Measurements from ENCODE around the gene COL4A3. TPM values are rescaled to one million over a fixed set of nuclear protein-coding genes. Genes with fewer than 3 reads are reported as not detected.

The COL4A3 gene
- total RNA-seq, 1 donor from 2014 or later: 33.6 TPM

DNA sequence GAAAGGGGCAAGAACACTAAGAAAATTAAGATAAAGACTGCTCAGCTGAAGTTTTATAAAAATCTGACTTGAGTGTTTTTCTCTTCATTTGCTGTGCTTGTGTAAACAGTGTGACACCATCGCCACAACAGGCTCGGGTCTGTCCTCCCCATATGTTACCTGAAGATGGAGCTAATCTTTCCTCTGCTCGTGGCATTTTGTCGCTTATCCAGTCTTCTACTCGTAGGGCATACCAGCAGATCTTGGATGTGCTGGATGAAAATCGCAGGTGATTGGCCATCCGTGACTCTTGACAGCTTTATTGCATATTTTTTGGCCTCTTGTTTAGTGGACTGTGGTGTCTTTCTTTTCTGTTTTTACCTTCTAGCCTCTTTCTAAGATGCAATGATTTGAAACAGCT, 182.7 kb downstream of the COL4A3 start:
- Histone ChIP-seq H3K4me1 (no peaks in the 10 kb centered on the region), H3K36me3 (peaks cover 32% of the 10 kb centered on the region), H3K27ac (no peak overlapping the region), H3K27me3 (ENCODE audit: low read depth) (no peaks in the 10 kb centered on the region), H3K4me3 (no peak overlapping the region), H3K9me3 (no peaks in the 10 kb centered on the region)
- TF ChIP-seq CTCF (IDR thresholded peaks at IDR 0.05): no peak
- intact Hi-C loops (cut with DNase I): no loop called here
- DNase-seq (no peak), ATAC-seq (no peak)

GRCh38 chr2:227348324-227348723, 183.9 kb downstream of the COL4A3 start:
- intact Hi-C loops (cut with DNase I): no loop called here

GRCh38 chr2:227349989-227350612, 185.7 kb downstream of the COL4A3 start:
- H3K4me3 ChIP-seq: no peak overlapping the region
- H3K9me3 ChIP-seq: no peaks in the 10 kb centered on the region
- DNase-seq (no peak), ATAC-seq (no peak)
- intact Hi-C loops (cut with DNase I): no loop called here
- no peak for TF ChIP-seq CTCF (IDR thresholded peaks at IDR 0.05)
- peaks cover 37% of the 10 kb centered on the region for H3K36me3 ChIP-seq
- no peak overlapping the region for H3K27ac ChIP-seq
- no peaks in the 10 kb centered on the region for H3K27me3 ChIP-seq (ENCODE audit: low read depth)
- no peaks in the 10 kb centered on the region for H3K4me1 ChIP-seq

More at GRCh38 chr2:227348324-227348723, 183.9 kb downstream of the COL4A3 start:
- DNase-seq: no peak
- Histone ChIP-seq H3K4me1 (no peaks in the 10 kb centered on the region), H3K27ac (no peak overlapping the region), H3K9me3 (no peaks in the 10 kb centered on the region), H3K4me3 (no peak overlapping the region), H3K27me3 (ENCODE audit: low read depth) (no peaks in the 10 kb centered on the region), H3K36me3 (peaks cover 28% of the 10 kb centered on the region)
- no peak for ATAC-seq
- TF ChIP-seq CTCF (IDR thresholded peaks at IDR 0.05): no peak

GRCh38 chr2:227351639-227352038, 187.2 kb downstream of the COL4A3 start:
- no peak for ATAC-seq
- peaks cover 50% of the 10 kb centered on the region for H3K36me3 ChIP-seq
- H3K27me3 ChIP-seq (ENCODE audit: low read depth): no peaks in the 10 kb centered on the region
- no peaks in the 10 kb centered on the region for H3K9me3 ChIP-seq
- intact Hi-C loops (cut with DNase I): no loop called here
- H3K4me1 ChIP-seq: no peaks in the 10 kb centered on the region
- H3K27ac ChIP-seq: no peak overlapping the region
- no peak for DNase-seq
- no peak for TF ChIP-seq CTCF (IDR thresholded peaks at IDR 0.05)
- H3K4me3 ChIP-seq: no peak overlapping the region

- intact Hi-C loops (cut with DNase I): no loop called here
- no peak for TF ChIP-seq CTCF (IDR thresholded peaks at IDR 0.05)
- no peaks in the 10 kb centered on the region for H3K9me3 ChIP-seq
- ATAC-seq: no peak
- H3K27me3 ChIP-seq (ENCODE audit: low read depth): no peaks in the 10 kb centered on the region
- peaks cover 48% of the 10 kb centered on the region for H3K36me3 ChIP-seq
- H3K4me3 ChIP-seq: no peak overlapping the region
- no peaks in the 10 kb centered on the region for H3K4me1 ChIP-seq
- DNase-seq: no peak
- no peak overlapping the region for H3K27ac ChIP-seq
Measured at GRCh38 chr2:227360351-227360750, 195.9 kb downstream of the COL4A3 start.

All from lower lobe of right lung (tissue), 2 donors.